ENCODE measurements around the gene CEP20. TPM values are rescaled to one million over a fixed set of nuclear protein-coding genes. Genes with fewer than 3 reads are reported as not detected.

The CEP20 gene
- total RNA-seq, 1 donor from 2014 or later, result 28.1 TPM

DNA sequence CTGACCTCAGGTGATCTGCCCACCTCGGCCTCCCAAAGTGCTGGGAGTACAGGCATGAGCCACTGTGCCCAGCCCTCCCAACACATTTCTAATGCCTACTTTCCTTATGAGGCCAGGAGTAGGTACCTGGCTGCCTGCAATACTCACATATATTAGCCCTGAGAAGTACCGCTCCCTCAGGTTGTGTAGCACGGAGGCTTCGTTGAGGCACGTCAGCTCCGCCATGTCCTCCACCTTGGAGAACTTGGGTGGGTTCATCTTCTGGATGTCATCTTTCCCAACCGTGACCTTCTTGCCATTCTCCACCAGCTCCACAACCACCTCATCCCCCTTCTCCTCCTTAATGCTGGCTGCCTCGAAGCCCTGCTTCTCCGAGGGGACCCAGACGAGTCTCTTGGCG, 50.6 kb downstream of the CEP20 start:
- DNase-seq (ENCODE audit: low spot score), result no peak
- intact Hi-C loops (cut with DNase I), result no loop called here

DNA sequence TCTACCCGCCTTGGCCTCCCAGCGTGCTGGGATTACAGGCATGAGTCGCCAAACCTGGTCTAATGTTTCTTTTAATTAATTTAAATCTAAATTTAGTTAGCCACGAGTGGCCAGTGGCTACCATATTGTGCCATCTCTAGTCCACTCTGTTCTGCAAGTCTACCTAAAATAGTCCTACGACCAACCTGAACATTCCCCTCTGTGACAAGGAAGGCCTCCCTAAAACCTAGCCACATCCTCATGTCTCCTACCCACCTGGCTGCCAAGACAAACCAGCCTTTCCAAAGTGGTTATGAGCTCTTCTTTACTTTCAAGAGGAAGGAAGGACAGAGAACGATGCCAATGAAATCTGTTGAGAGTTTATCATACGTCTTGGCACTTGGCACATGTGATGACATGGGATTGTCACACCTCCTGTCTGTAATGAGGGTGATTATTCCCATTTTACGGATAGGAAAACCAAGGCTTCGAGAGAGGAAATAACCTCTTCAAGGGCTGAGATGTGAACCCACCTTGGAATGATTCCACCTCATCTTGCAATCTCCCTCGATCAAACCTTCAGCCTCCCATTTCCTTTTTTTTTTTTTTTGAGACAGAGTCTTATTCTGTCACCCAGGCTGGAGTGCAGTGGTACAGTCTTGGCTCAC, 51.3 kb downstream of the CEP20 start:
- no peak for DNase-seq (ENCODE audit: low spot score)
- intact Hi-C loops (cut with DNase I), result no loop called here

DNA sequence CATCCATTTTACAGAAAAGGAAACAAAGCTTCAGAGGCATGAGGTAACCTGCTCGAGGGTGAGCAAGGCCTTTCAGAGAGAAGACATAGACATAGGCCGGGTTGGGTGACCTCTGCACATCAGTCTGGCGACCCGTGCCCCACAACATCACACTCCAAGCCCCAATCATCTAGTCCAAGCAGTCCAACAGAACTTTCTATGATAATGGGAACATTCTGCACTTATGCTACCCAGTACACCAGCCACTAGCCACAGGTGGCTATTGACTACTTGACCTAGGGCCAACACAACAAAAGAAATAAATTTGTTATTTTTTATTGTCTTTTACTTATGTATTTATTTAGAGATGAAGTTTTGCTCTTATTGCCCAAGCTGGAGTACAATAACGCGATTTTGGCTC, 52.3 kb downstream of the CEP20 start:
- DNase-seq (ENCODE audit: low spot score), result no peak
- intact Hi-C loops (cut with DNase I), result no loop called here

DNA sequence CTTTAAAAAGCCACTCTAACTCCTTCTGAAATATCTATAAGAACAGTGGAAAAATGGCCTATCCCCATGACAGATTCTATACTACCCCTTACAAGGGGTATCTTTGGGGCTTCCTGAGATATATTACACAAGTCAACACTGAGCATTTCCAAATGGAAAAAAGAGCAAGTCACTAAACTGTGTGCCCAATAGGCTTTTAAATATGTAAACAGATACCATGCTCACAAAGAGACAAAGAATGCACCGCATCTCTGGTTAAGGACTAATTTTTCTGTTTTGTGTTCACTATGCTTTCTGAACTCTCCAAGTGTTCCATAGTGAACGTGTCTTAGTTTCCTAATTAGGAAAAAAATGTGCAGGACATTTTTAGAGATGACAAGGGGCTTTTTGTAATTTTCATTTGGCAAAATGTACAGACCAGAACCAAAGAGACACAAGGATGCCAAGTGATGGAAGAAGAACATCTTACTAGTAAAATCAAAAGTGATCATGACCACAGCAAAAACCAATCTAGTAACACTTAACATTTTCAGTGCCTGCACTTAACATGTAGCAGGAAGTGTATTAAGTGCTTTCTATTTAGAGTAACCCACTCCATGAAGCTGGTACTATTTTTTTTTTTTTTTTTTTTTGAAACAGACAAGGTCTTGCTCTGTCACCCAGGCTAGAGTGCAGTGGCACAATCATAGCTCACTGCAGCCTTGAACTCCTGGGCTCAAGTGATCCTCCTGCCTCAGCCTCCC, 53.1 kb downstream of the CEP20 start:
- no peak for DNase-seq (ENCODE audit: low spot score)
- intact Hi-C loops (cut with DNase I), result no loop called here

DNA sequence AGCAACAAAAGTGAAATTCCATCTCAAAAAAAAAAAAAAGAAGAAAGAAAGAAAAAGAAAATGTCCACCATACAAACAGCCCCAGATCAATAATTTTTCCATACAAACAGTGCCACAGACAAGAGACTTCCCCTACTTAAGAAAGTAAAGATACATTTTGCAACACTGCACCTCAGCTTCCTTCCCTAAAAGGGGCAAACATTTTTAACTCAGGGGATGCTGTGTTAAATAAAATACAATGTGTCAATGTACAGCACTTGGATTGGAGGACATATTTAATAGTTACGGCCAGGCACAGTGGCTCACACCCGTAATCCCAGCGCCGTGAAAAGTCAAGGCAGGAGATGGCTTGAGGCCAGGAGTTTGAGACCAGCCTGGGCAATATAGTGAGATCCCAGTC, 53.9 kb downstream of the CEP20 start:
- DNase-seq (ENCODE audit: low spot score), result no peak
- intact Hi-C loops (cut with DNase I), result no loop called here

DNA sequence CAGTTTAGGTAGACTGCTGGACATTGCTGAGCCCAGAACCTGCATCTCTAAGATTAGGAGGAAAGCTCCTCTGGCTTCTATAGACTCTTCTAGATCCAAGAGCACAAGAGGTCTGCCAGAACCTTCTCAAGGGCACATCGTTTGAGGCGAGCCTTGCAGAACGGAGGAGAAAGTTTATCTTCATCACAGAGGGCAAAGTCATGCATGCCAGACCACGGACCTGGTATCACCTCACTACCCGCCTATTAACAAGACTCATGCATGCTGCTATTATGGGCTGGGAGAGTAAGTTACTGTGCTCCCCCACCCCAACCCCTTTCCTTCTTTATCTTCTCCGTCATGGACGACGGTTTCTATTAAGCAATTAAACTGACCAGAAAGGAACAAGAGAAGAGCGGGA, 54.9 kb downstream of the CEP20 start:
- DNase-seq (ENCODE audit: low spot score), result no peak
- intact Hi-C loops (cut with DNase I), result no loop called here

DNA sequence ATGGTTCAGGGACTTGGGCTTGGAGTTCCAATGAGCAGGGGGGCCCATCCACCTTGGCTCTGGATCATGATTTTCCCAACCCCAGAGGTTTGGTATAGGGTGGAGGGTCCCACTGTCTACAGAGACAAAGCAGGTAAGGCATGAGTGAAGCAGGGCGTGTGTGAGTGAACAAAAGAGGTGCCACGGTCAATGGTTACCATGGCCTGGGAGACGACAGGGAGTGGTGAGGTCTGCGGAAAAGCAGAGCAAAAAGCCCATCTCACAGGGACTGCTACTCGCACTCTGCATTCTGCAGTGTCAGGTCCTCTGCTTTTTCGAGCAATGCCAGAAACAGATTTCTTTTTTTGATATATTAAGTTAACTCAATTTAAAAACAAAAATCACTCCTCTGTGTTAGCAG, 56.2 kb downstream of the CEP20 start:
- intact Hi-C loops (cut with DNase I), result no loop called here
- DNase-seq (ENCODE audit: low spot score), result no peak

DNA sequence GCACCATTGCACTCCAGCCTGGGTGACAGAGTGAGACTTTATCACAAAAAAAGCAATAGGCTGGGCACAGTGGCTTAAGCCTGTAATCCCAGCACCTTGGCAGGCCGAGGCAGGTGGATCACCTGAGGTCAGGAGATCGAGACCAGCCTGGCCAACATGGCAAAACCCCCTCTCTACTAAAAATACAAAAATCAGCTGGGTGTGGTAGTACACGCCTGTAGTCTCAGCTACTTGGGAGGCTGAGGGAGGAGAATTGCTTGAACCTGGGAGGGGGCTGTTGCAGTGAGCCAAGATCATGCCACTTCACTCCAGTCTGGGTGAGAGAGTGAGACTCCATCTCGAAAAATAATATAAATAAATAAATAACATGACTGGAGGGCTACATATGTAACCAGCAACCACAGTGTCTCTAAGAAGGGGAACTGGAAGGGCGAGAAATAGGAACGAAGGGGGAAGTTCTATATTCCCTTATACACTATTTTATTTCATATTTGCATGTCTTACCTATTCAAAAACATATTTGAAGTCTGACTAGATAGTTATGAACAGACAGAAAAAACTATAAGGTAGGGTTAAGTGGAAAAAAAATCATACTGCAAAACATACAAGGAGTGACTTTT, 57.5 kb downstream of the CEP20 start:
- DNase-seq (ENCODE audit: low spot score), result no peak
- intact Hi-C loops (cut with DNase I), result no loop called here

DNA sequence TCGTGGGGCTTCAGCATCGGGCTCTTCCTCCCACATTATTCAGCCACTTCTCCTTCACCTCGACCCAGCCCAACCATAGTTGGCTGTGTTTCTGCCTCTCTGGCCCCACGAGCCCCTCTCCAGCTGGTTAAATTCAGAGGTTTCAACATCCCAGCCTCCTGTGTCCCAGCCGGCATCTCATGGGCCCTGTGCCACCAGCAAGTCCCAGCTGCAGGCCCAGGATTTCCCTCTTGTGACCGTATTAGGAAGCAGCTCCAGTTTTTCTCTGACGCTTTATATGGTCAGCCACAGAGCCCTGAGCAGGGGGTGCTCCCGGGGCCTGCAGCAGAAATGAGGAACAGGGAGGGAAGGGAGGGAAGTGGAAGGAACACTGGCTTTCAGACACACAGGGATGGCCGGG, 58.9 kb downstream of the CEP20 start:
- intact Hi-C loops (cut with DNase I), result no loop called here

DNA sequence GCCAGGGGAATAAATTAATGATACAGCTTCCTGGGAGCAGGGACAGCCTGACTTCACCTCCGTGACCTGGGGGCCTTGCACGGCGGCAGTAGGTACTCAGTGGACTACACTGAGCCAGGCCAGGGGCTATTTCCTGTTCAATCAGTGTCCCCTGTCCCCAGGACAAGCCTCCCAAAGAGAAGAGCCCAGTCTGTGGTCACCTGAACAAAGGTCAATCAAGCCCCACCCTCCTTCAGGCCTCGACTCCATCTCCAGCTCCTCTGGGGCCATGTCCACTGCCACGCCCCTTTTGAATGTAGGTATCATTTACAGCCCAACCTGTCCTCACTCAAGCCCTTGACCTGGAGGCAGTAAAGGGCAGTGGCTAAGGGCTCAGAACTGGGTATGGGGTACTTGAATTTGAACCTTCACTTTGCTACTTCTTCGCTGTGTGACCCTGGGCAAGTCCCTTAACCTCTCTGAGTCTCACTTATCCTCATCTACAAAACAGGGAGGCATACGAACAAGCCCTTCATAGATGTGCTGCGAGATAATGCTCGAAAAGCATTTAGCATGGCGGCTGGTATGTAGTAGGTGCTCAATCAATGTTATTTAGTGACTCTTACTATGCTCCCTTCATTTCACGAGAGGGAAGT, 60.6 kb downstream of the CEP20 start:
- peak; percentile 67 for DNase-seq (ENCODE audit: low spot score)
- intact Hi-C loops (cut with DNase I), result no loop called here

More for the DNA sequence above, 58.9 kb downstream of the CEP20 start:
- peak; percentile 73 for DNase-seq (ENCODE audit: low spot score)

DNA sequence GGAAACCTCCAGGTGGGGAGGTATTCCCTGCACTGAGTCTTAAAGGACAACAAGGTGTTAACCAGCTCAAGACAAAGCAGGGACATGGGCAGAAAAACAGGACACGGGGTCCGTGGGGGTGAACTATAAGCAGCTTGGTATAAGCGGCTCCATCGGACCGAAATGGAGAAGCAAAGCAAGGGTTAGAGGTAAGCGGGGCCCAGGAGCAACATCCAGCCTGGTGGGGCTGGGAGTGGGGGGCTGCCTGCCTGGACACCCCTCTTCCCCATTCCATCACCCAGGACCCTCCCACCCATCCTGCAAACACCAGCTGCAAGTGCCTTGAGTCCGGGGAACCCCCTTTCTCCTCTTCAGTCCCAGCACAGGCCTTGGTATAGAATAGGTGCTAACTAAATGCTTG, 61.1 kb downstream of the CEP20 start:
- intact Hi-C loops (cut with DNase I), result no loop called here
- no peak for DNase-seq (ENCODE audit: low spot score)

DNA sequence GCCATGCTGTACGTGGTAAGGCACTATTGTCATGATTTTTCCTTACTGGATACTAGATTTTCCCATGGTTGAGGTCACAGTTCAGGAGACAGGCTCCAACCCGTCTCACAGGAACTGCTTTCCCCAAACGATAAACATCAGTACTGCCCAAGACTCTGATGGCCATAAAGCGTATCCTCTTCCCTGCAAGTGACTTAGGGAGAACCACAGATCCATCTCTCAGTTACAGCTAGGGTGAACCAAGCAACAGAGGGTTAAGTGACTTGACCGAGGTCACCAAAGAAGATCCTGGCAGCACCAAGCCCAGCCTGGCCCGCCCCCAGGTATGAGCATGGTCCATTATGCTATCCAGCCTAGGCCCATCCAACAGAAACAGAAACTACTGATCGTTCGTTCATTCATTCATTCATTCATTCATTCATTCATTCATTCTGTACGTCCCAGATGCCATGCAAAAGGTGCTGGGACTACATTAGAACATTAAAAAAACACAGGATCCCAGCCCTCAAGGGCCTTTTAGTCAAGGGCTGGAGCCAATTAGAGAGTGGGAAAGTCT, 62.6 kb downstream of the CEP20 start:
- no peak for DNase-seq (ENCODE audit: low spot score)
- intact Hi-C loops (cut with DNase I), result no loop called here

DNA sequence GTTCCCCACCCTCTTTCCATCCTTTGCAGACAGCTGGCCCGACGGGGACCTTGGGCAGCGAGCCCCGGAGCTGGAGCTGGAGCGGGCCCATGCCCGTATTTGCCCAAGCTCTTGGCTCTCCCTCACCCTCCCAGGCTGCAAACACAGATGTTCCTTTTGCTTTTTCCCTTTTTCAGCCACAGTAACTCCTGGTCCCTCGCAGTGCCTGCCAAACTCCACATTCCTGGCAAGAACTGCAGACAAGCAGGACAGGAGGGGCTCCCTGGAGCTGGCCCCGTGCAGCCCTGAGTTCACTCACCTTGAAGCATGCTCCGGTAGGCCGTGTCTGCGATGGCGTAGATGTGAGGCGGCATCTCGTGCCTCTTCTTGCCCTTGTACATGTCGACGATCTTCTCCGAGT, 65.4 kb downstream of the CEP20 start:
- intact Hi-C loops (cut with DNase I), result loop anchor here (2.0 to 5.0 kb wide), 2 partner anchors 56 to 304 kb away; no protein-coding TSS in a partner anchor
- DNase-seq (ENCODE audit: low spot score), result peak; percentile 69

DNA sequence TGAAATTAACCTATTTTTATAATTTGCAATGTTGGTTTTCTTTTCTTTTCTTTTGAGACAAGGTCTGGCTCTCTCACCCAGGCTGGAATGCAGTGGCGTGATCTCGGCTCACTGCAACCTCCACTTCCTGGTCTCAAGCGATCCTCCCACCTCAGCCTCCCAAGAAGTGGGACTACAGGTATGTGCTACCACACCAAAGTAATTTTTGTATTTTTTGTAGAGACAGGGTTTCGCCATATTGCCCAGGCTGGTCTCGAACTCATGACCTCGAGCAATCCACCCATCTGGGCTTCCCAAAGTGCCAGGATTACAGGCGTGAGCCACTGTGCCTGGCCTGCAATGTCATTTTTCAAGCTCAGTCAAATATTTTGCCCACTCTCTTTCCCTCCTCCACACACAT, 67.6 kb downstream of the CEP20 start:
- intact Hi-C loops (cut with DNase I), result loop anchor here (5.0 kb wide), 1 partner anchor 54 kb away; no protein-coding TSS in a partner anchor

DNA sequence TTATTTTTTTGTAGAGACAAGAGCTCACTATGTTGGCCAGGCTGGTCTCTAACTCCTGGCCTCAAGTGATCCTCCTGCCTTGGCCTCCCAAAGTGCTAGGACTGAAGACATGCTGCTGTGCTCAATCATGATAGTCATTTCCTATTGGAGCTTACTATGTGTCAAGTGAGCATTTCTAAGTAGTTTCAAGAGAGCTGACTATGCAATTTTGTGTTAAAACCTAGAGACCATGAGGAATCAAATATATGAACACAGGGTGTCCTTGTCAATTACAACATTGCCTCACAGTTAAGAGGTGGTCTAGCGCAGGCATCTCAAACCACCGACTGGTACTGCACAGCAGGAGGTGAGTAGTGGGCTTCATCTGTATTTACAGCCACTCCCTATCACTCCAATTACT, 69.4 kb downstream of the CEP20 start:
- intact Hi-C loops (cut with DNase I), result loop anchor here (5.0 kb wide), 1 partner anchor 42 kb away; no protein-coding TSS in a partner anchor
- DNase-seq (ENCODE audit: low spot score), result peak; percentile 31

More for the DNA sequence above, 67.6 kb downstream of the CEP20 start:
- peak; percentile 9 for DNase-seq (ENCODE audit: low spot score)

DNA sequence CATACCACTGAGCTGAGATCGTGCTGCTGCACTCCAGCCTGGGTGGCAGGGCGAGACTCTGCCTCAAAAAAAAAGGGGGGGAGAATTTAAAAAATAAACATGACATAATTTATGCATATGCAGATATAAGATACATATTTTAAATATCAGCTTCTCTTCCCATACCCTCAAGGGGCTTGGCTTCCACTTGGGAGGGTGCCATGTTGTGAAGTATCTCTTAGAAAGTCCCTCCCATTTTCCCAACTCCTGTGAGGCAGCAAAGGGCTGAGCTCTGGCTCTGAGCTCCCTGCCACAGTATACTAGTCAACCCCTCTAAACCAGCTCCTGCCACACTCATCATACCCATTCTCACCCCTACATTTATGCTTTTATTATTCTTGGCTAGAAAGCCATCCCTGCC, 71.0 kb downstream of the CEP20 start:
- peak; percentile 3 for DNase-seq (ENCODE audit: low spot score)
- intact Hi-C loops (cut with DNase I), result loop anchor here (5.0 kb wide), 1 partner anchor 40 kb away; no protein-coding TSS in a partner anchor

DNA sequence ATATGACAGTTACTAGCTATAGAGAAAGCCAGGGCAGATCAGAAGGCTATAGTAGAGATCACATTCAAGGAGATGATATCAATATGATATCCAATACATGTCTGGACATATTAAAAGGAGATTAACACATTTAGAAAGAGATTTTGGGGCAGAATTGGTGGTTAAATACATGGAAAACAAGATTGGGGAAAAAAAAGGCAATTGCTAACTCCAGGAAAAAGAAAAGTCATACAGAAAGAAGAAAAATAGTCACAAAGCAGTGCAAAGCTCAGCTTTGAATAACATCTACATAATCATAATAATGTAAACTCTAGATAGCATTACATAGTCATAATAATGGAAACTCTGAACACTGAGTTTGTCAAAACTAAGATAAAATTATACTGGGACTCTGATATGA, 72.2 kb downstream of the CEP20 start:
- no peak for DNase-seq (ENCODE audit: low spot score)
- intact Hi-C loops (cut with DNase I), result loop anchor here (5.0 kb wide), 1 partner anchor 39 kb away; no protein-coding TSS in a partner anchor

Data from cardiac septum (tissue), 1 donor.